ENCODE data around the gene MAML1.

MAML1 gene

GRCh38 chr5:179730356-179730755, 2.3 kb upstream of the MAML1 start:
- Histone ChIP-seq H3K4me1 (ENCODE audit: low read depth, poor library complexity, severe bottlenecking) (peaks cover 17% of the 10 kb centered on the region), H3K9ac (no peak overlapping the region), H3K4me3 (IDR thresholded peaks at IDR 0.05; ENCODE audit: insufficient read depth, low read depth, low read length) (no peak overlapping the region), H3K36me3 (ENCODE audit: insufficient read depth) (0 out of 2 replicates have a peak, but pooled peaks cover 11% of the 10 kb centered on the region), H3K27me3 (ENCODE audit: insufficient read depth, low read depth) (no peaks in the 10 kb centered on the region), H2AFZ (ENCODE audit: low read depth) (no peak overlapping the region), H4K20me1 (ENCODE audit: insufficient read depth) (no peaks in the 10 kb centered on the region), H3K4me2 (0 out of 2 replicates have a peak overlapping the region, but pooled peaks have one; percentile 17), H3K27ac (no peak overlapping the region), H3K79me2 (ENCODE audit: insufficient read depth, low read depth) (peaks cover 19% of the 10 kb centered on the region; the same call in 1 of the 2 replicates)
- TF ChIP-seq CTCF (conservative IDR thresholded peaks at IDR 0.05; ENCODE audit: low read depth, low read length): no peak

GRCh38 chr5:179730852-179731251, 1.8 kb upstream of the MAML1 start:
- Histone ChIP-seq H3K36me3 (ENCODE audit: insufficient read depth) (0 out of 2 replicates have a peak, but pooled peaks cover 11% of the 10 kb centered on the region), H3K79me2 (ENCODE audit: insufficient read depth, low read depth) (peaks cover 24% of the 10 kb centered on the region), H4K20me1 (ENCODE audit: insufficient read depth) (no peaks in the 10 kb centered on the region), H3K27me3 (ENCODE audit: insufficient read depth, low read depth) (no peaks in the 10 kb centered on the region), H3K27ac (no peak overlapping the region), H2AFZ (ENCODE audit: low read depth) (no peak overlapping the region), H3K4me2 (peak overlapping the region; percentile 17; the same call in 1 of the 2 replicates), H3K4me1 (ENCODE audit: low read depth, poor library complexity, severe bottlenecking) (peaks cover 17% of the 10 kb centered on the region), H3K9ac (no peak overlapping the region), H3K4me3 (IDR thresholded peaks at IDR 0.05; ENCODE audit: insufficient read depth, low read depth, low read length) (no peak overlapping the region)
- no peak for TF ChIP-seq CTCF (conservative IDR thresholded peaks at IDR 0.05; ENCODE audit: low read depth, low read length)

- Histone ChIP-seq H3K4me2 (peak overlapping the region; percentile 54), H3K27me3 (ENCODE audit: insufficient read depth, low read depth) (no peaks in the 10 kb centered on the region), H4K20me1 (ENCODE audit: insufficient read depth) (no peaks in the 10 kb centered on the region), H3K4me1 (ENCODE audit: low read depth, poor library complexity, severe bottlenecking) (peaks cover 17% of the 10 kb centered on the region), H3K27ac (peak overlapping the region; percentile 43; the same call in 1 of the 2 replicates), H2AFZ (ENCODE audit: low read depth) (peak overlapping the region; percentile 38; the same call in 1 of the 2 replicates), H3K4me3 (IDR thresholded peaks at IDR 0.05; ENCODE audit: insufficient read depth, low read depth, low read length) (no peak overlapping the region), H3K36me3 (ENCODE audit: insufficient read depth) (0 out of 2 replicates have a peak, but pooled peaks cover 6% of the 10 kb centered on the region), H3K9ac (no peak overlapping the region), H3K79me2 (ENCODE audit: insufficient read depth, low read depth) (peaks cover 33% of the 10 kb centered on the region)
- no peak for TF ChIP-seq CTCF (conservative IDR thresholded peaks at IDR 0.05; ENCODE audit: low read depth, low read length)
Measured at GRCh38 chr5:179731791-179732411, 721 bp upstream of the MAML1 start.

DNA sequence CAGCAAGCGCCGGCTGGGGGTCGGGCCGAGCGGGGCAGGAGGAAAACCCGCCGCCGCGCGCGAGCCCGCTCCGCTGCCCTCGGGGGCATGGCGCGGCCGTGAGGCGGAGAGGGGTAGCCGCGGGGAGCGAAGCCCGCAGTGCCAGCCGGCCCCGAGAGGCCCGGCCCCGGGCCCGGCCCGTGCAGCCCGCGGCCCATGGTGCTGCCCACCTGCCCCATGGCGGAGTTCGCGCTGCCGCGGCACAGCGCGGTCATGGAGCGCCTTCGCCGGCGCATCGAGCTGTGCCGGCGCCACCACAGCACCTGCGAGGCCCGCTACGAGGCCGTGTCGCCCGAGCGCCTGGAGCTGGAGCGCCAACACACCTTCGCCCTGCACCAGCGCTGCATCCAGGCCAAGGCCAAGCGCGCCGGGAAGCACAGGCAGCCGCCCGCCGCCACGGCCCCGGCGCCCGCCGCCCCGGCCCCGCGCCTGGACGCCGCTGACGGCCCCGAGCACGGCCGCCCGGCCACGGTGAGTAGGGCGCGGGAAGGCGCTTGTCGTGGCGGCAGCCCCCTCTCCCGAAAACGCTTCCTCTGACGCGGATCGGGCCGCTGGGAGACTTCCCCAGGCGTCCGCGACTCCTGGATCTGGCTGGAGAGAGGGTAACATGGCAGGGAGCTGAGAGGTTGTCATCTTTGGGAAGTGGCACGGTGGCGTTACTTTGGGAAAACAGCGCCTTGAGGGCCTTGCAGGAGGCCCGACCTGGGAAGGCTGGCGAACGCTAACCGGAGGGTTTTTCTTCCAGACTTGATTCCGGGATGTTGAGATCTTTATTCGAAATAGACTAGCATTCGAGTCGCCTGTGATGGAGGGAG, 523 bp downstream of the MAML1 start:
- Histone ChIP-seq H2AFZ (ENCODE audit: low read depth) (peak overlapping the region; percentile 18), H3K27me3 (ENCODE audit: insufficient read depth, low read depth) (no peaks in the 10 kb centered on the region), H3K4me2 (peak overlapping the region; percentile 88), H3K79me2 (ENCODE audit: insufficient read depth, low read depth) (peaks cover 46% of the 10 kb centered on the region), H3K36me3 (ENCODE audit: insufficient read depth) (0 out of 2 replicates have a peak, but pooled peaks cover 4% of the 10 kb centered on the region), H3K4me3 (IDR thresholded peaks at IDR 0.05; ENCODE audit: insufficient read depth, low read depth, low read length) (no peak overlapping the region), H3K27ac (peak overlapping the region; percentile 56), H3K9ac (peak overlapping the region; percentile 74), H3K4me1 (ENCODE audit: low read depth, poor library complexity, severe bottlenecking) (peaks cover 17% of the 10 kb centered on the region), H4K20me1 (ENCODE audit: insufficient read depth) (no peaks in the 10 kb centered on the region)
- TF ChIP-seq CTCF (conservative IDR thresholded peaks at IDR 0.05; ENCODE audit: low read depth, low read length): no peak
